Measurements from ENCODE around the gene PSMA3. TPM values are rescaled to one million over a fixed set of nuclear protein-coding genes. Genes with fewer than 3 reads are reported as not detected.
A peak's percentile ranks its signal among the peaks of the same experiment; 100 is the strongest.

PSMA3 gene
- polyA plus RNA-seq, 3 donors, result 59.9 to 170 (median 147) TPM

DNA sequence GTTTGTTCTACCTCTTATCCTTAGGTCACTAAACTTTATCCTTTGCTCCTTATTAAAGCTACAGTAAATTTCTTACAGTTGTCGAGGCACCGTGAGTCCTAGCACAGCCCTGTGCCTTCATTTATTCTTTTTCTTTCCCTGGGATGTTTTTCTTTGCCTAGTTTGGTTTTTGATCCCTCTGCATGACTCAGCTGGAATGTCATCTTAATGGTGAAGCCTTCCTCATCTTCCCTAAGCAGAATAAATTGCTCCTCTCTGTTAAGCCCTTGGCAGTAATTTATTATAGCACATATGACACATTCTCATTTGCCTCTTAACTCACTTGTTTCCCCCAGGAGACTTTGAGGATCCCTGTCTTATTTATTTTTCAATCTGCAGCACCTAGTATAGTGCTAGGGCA, 28.1 kb upstream of the PSMA3 start:
- Mint-ChIP-seq H3K9me3 (no peaks in the 10 kb centered on the region), H3K4me1 (no peaks in the 10 kb centered on the region), H3K27ac (peak overlapping the region in 1 of 7 donors; percentile 9), H3K27me3 (ENCODE audit: low read depth in 3 of 3) (no peaks in the 10 kb centered on the region), H3K36me3 (peaks cover 41 to 62% of the 10 kb centered on the region in 2 donors), H3K4me3 (no peak overlapping the region)
- WGBS (ENCODE audit: insufficient coverage), result 100% methylated on average over 2 of the region's 2 CpGs
- Histone ChIP-seq H2AFZ (ENCODE audit: insufficient read depth, low read depth, low read length, poor library complexity, severe bottlenecking) (no peak overlapping the region), H3K4me2 (replicated peaks; ENCODE audit: extremely low read depth, low read length, poor library complexity, severe bottlenecking) (no peak overlapping the region), H3K27me3 (ENCODE audit: control insufficient read depth in 2 of 2, insufficient read depth in 2 of 2, low read length in 2 of 2) (no peaks in the 10 kb centered on the region), H3K79me2 (ENCODE audit: insufficient read depth, low read length) (no peaks in the 10 kb centered on the region), H4K20me1 (ENCODE audit: insufficient read depth, low read length) (no peaks in the 10 kb centered on the region), H3K4me1 (ENCODE audit: control insufficient read depth in 1 of 2, insufficient read depth in 2 of 2, low read length in 2 of 2) (no peaks in the 10 kb centered on the region), H3K27ac (ENCODE audit: low read depth in 1 of 2, low read length in 2 of 2) (no peak overlapping the region), H3K9ac (ENCODE audit: insufficient read depth, low read length, poor library complexity, severe bottlenecking) (no peak overlapping the region), H3K9me3 (replicated peaks in 1 of 2; ENCODE audit: control insufficient read depth in 1 of 2, insufficient read depth in 1 of 2, low read length in 2 of 2) (no peaks in the 10 kb centered on the region), H3K4me3 (replicated peaks in 1 of 3; ENCODE audit: low read depth in 2 of 3, low read length in 3 of 3) (no peak overlapping the region), H3K36me3 (replicated peaks in 1 of 2; ENCODE audit: control insufficient read depth in 1 of 2, insufficient read depth in 2 of 2, low read length in 2 of 2) (peaks cover 66 to 86% of the 10 kb centered on the region in 2 donors)
- DNase-seq, result no peak
- TF ChIP-seq, protein P1, sequence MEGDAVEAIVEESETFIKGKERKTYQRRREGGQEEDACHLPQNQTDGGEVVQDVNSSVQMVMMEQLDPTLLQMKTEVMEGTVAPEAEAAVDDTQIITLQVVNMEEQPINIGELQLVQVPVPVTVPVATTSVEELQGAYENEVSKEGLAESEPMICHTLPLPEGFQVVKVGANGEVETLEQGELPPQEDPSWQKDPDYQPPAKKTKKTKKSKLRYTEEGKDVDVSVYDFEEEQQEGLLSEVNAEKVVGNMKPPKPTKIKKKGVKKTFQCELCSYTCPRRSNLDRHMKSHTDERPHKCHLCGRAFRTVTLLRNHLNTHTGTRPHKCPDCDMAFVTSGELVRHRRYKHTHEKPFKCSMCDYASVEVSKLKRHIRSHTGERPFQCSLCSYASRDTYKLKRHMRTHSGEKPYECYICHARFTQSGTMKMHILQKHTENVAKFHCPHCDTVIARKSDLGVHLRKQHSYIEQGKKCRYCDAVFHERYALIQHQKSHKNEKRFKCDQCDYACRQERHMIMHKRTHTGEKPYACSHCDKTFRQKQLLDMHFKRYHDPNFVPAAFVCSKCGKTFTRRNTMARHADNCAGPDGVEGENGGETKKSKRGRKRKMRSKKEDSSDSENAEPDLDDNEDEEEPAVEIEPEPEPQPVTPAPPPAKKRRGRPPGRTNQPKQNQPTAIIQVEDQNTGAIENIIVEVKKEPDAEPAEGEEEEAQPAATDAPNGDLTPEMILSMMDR (IDR thresholded peaks at IDR 0.05), result no peak
- intact Hi-C loops (cut with micrococcal nuclease), result no loop called here

DNA sequence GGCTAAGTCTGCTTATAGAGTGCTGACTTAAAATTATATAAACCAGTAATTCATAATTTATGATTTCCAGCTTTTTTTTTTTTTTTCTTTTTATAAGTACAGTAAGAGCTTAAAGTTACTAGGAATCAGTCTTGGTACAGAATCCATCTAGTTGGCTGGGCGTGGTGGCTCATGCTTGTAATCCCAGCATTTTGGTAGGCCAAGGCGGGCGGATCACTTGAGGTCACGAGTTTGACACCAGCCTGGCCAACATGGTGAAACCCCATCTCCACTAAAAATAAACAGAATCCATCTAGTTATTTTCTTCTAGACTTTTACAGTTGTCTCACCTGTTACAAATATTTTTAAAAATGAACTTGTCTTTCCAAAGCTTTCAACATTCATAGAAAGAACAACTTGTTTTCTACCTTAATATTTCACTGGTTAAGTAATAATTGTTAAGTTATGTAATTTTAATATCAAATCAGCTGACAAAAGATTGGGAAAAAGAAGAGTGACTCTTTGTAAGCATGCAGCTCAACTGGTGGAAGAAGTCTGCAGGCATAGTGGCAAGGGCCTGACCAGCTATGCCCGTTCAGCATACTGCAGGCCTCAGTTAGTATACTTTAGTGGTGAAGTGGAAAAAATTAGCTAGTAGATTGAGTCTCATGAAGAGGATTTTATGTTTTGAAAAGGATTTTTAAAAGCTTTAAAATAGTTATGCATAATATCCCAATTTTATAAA, 17.4 kb upstream of the PSMA3 start:
- Histone ChIP-seq H3K4me3 (replicated peaks in 1 of 3; ENCODE audit: low read depth in 2 of 3, low read length in 3 of 3) (no peak overlapping the region), H3K27ac (ENCODE audit: low read depth in 1 of 2, low read length in 2 of 2) (no peak overlapping the region), H3K4me2 (replicated peaks; ENCODE audit: extremely low read depth, low read length, poor library complexity, severe bottlenecking) (no peak overlapping the region), H3K9me3 (replicated peaks in 1 of 2; ENCODE audit: control insufficient read depth in 1 of 2, insufficient read depth in 1 of 2, low read length in 2 of 2) (no peaks in the 10 kb centered on the region), H3K4me1 (ENCODE audit: control insufficient read depth in 1 of 2, insufficient read depth in 2 of 2, low read length in 2 of 2) (no peaks in the 10 kb centered on the region), H3K36me3 (replicated peaks in 1 of 2; ENCODE audit: control insufficient read depth in 1 of 2, insufficient read depth in 2 of 2, low read length in 2 of 2) (peaks cover 29 to 66% of the 10 kb centered on the region in 2 donors), H4K20me1 (ENCODE audit: insufficient read depth, low read length) (no peaks in the 10 kb centered on the region), H3K9ac (ENCODE audit: insufficient read depth, low read length, poor library complexity, severe bottlenecking) (no peak overlapping the region), H2AFZ (ENCODE audit: insufficient read depth, low read depth, low read length, poor library complexity, severe bottlenecking) (no peak overlapping the region), H3K79me2 (ENCODE audit: insufficient read depth, low read length) (no peaks in the 10 kb centered on the region), H3K27me3 (ENCODE audit: control insufficient read depth in 2 of 2, insufficient read depth in 2 of 2, low read length in 2 of 2) (no peaks in the 10 kb centered on the region)
- H3K4me3 Mint-ChIP-seq, result no peak overlapping the region
- peaks cover 26 to 52% of the 10 kb centered on the region in 2 donors for H3K36me3 Mint-ChIP-seq
- TF ChIP-seq, protein P1 (IDR thresholded peaks at IDR 0.05), result no peak
- DNase-seq, result no peak
- H3K4me1 Mint-ChIP-seq, result no peaks in the 10 kb centered on the region
- H3K9me3 Mint-ChIP-seq, result no peaks in the 10 kb centered on the region
- H3K27me3 Mint-ChIP-seq (ENCODE audit: low read depth in 3 of 3), result no peaks in the 10 kb centered on the region
- 91% methylated on average over 5 of the region's 5 CpGs for WGBS (ENCODE audit: insufficient coverage)
- no peak overlapping the region for H3K27ac Mint-ChIP-seq
- intact Hi-C loops (cut with micrococcal nuclease), result no loop called here

Data from CD14-positive monocyte (primary cell).